Calu3 (cell line): Measurements from ENCODE around the gene ORAI1. TPM values are rescaled to one million over a fixed set of nuclear protein-coding genes. Genes with fewer than 3 reads are reported as not detected.
"Not testable (repeated sequence)": the region's sequence is repeated elsewhere in the genome, so short reads cannot be mapped to it uniquely, and the experiment has no call there.

Experiments used
- BruUV-seq: library from RNA; stranded (reverse); fragments of 400-500 nt; replicated peaks from 2 replicates; lab custom pipeline; 2021; lab: Mats Ljungman, UMichigan
- CTCF ChIA-PET: fragments of 300-600 bp; sonication (Branson Sonifier 250); formaldehyde crosslinking; loops from one replicate; lab custom pipeline; 2022; ENCODE audit warnings: antibody characterized with exemption; lab: Charles Lee
- DNase-seq: peaks from one replicate; pipeline ENCODE4 v3.0.0; 2022
- H3K27ac Mint-ChIP-seq: one replicate; pipeline ENCODE4 v1.8.0; 2022; ENCODE audit warnings: mixed read lengths; ENCODE audit not compliant: unreplicated experiment
- H3K27me3 Mint-ChIP-seq: one replicate; pipeline ENCODE4 v1.8.0; 2022; ENCODE audit warnings: mixed read lengths; ENCODE audit not compliant: unreplicated experiment
- H3K36me3 Mint-ChIP-seq: one replicate; pipeline ENCODE4 v1.8.0; 2022; ENCODE audit warnings: mild to moderate bottlenecking, moderate library complexity, mixed read lengths; ENCODE audit not compliant: insufficient read depth, unreplicated experiment
- H3K4me1 Mint-ChIP-seq: one replicate; pipeline ENCODE4 v1.8.0; 2022; ENCODE audit warnings: mild to moderate bottlenecking, low read depth, mixed read lengths; ENCODE audit not compliant: unreplicated experiment
- H3K4me3 Mint-ChIP-seq: one replicate; pipeline ENCODE4 v1.8.0; 2022; ENCODE audit warnings: mild to moderate bottlenecking, low read depth, moderate library complexity, mixed read lengths; ENCODE audit not compliant: unreplicated experiment
- H3K9me3 Mint-ChIP-seq: one replicate; pipeline ENCODE4 v1.8.0; 2022; ENCODE audit warnings: low read depth, mixed read lengths; ENCODE audit not compliant: unreplicated experiment
- CTCF ChIP-seq: fragments of 200-600 bp; IDR thresholded peaks from one replicate; pipeline ENCODE4 v1.8.0; 2022; ENCODE audit warnings: antibody characterized with exemption; ENCODE audit not compliant: unreplicated experiment
- intact Hi-C: fragments of 100-400 bp; cut with micrococcal nuclease; formaldehyde crosslinking; loops from one replicate; pipeline ENCODE4 v1.10.0; 2022; ENCODE audit not compliant: unreplicated experiment
- total RNA-seq: library from RNA; stranded (reverse); gene quantifications from 2 replicates; pipeline ENCODE4 v1.2.3, GENCODE V29; 2022

The ORAI1 gene
- total RNA-seq, 1 experiment from 2014 or later = 35.5 TPM

DNA sequence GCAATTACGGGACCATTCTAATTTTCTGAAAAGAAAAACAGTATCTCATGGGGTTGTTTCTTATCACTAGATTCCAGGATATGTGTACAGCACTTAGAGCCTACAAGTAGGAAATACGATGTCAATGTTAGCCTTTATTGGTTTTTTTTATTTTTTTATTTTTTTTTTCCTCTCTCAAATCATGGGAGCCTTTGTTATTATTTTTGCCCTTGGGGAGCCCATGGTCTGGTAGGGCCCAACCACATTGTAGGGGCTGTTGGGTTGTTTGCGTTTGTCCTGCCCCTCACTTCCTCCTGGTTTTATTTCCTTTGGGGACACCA, 37.2 kb downstream of the ORAI1 start:
- TF ChIP-seq CTCF = no peak
- CTCF ChIA-PET = interaction anchor here (0.7 kb wide), 1 partner anchor 156 kb away, joined by 3 read pairs; no protein-coding TSS in a partner anchor
- Mint-ChIP-seq H3K27ac (no peak overlapping the region), H3K36me3 (peaks cover 5% of the 10 kb centered on the region), H3K27me3 (no peaks in the 10 kb centered on the region), H3K4me1 (peaks cover 9% of the 10 kb centered on the region), H3K9me3 (no peaks in the 10 kb centered on the region), H3K4me3 (no peak overlapping the region)
- DNase-seq = no peak
- intact Hi-C loops = no loop called here
- no TSS peak for BruUV-seq

GRCh38 chr12:121666829-121667228, 40.5 kb downstream of the ORAI1 start:
- intact Hi-C loops, H3K27me3 Mint-ChIP-seq: not testable (repeated sequence)

GRCh38 chr12:121668750-121669520, 42.6 kb downstream of the ORAI1 start:
- Mint-ChIP-seq H3K27me3 (no peaks in the 10 kb centered on the region), H3K4me3 (no peak overlapping the region), H3K36me3 (peaks cover 24% of the 10 kb centered on the region), H3K27ac (no peak overlapping the region), H3K4me1 (peaks cover 20% of the 10 kb centered on the region), H3K9me3 (no peaks in the 10 kb centered on the region)
- peak; percentile 73 for TF ChIP-seq CTCF
- CTCF ChIA-PET = interaction anchor here (0.5 to 3.6 kb wide), 12 partner anchors 9 to 381 kb away, joined by 3 to 139 read pairs (median 5); partner anchors contain the start of gene ORAI1
- intact Hi-C loops = no loop called here
- DNase-seq = peak; percentile 63
- BruUV-seq = no TSS peak

More at GRCh38 chr12:121666829-121667228, 40.5 kb downstream of the ORAI1 start:
- not testable (repeated sequence) for DNase-seq, H3K4me3 Mint-ChIP-seq, H3K9me3 Mint-ChIP-seq, H3K27ac Mint-ChIP-seq, H3K36me3 Mint-ChIP-seq, BruUV-seq, H3K4me1 Mint-ChIP-seq
- CTCF ChIA-PET = interaction anchor here (0.6 to 3.6 kb wide), 3 partner anchors 16 to 164 kb away, joined by 3 to 139 read pairs (median 4); no protein-coding TSS in a partner anchor

- CTCF ChIA-PET = interaction anchor here (1.3 to 3.6 kb wide), 3 partner anchors 17 to 117 kb away, joined by 6 to 139 read pairs (median 17); partner anchors contain the start of gene ORAI1
- no peak for DNase-seq
- Mint-ChIP-seq H3K9me3 (no peaks in the 10 kb centered on the region), H3K27me3 (no peaks in the 10 kb centered on the region), H3K27ac (no peak within 1 kb of the TSS), H3K4me1 (peaks cover 25% of the 10 kb centered on the region), H3K36me3 (peaks cover 24% of the 10 kb centered on the region), H3K4me3 (no peak within 1 kb of the TSS)
- no TSS peak for BruUV-seq
- intact Hi-C loops = no loop called here
- no peak for TF ChIP-seq CTCF
These were observed 43.2 kb downstream of the ORAI1 start, which contains the start of gene MORN3 for GRCh38 chr12:121669521-121669900. MORN3 (minus strand) TSS chr12:121669654; CDS start chr12:121669483, 171 bp downstream.
